GM19193 (cell line): ENCODE measurements around the gene LRRC17.

Experiments used
- POLR2A ChIP-seq: IDR thresholded peaks from 4 replicates; pipeline ENCODE4 v1.6.1; 2011; ENCODE audit not compliant: insufficient read depth, insufficient read length; ENCODE audit errors: extremely low read depth

Gene LRRC17

GRCh38 chr7:102973096-102973802 is 60.4 kb downstream of the LRRC17 start:
- no peak for TF ChIP-seq POLR2A

DNA sequence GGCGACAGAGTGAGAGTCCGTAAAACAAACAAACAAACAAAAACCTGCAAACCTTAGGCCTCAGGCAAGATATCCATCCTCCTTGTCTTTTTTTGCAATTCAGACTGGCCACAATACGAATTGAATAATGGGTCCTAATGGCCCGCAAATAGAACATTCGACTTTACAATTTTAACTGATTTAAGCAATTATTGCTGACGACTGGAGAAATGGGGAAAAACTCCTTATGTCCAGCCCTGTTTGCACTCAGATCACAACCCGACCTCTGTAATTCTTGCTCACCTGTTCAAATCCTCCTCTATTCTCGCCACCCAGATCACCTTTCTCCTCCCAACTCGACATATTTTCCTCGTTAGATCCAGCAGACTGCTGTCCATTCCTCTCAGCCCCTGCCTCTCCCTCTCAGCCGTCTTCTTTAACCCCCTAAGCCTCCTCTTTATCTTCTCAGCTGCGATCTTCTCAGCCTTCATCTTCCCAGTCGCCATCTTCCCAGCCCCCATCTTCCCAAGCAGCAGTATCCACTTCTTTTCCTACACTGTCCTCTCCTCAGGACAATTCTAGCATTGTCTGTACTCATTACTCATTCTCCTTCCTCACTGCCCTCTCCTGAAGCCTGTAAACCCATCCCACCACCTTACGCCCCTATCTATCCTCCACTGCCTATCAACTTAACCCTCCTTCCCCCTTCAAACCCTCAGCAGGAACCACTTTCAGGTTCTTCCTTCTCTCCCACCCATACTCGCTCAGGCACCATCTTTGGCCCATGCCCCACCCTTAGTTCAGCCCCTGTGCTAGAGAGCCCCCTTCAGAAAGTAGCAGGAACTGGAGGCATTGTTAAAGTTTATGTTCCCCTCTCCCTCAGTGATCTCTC is 61.8 kb downstream of the LRRC17 start:
- no peak for TF ChIP-seq POLR2A

GRCh38 chr7:102975854-102976253 is 63.1 kb downstream of the LRRC17 start:
- TF ChIP-seq POLR2A = no peak

GRCh38 chr7:102976493-102976892 is 63.7 kb downstream of the LRRC17 start:
- no peak for TF ChIP-seq POLR2A

DNA sequence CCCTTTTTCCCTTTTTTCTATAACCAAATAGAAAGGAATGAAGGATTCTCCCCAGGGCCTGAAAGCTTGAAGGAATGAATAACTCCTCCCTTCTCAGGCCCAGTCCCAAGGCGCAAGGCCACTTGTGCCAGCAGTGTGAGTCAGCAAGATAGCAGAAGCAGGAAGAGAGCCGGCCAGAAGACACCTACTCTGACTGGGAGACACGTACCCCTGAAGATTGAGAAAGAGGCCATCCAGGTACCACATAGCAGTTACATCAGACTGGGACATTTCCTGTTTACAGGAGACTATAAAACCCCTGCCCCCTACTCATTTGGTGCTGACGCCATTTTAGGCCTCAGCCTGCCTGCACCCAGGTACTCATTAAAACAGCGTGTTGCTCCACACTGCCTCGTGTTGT is 65.5 kb downstream of the LRRC17 start:
- no peak for TF ChIP-seq POLR2A

GRCh38 chr7:102979670-102980069 is 66.9 kb downstream of the LRRC17 start:
- no peak for TF ChIP-seq POLR2A

- no peak for TF ChIP-seq POLR2A
These were observed 68.7 kb downstream of the LRRC17 start for GRCh38 chr7:102981451-102981850.

- no peak for TF ChIP-seq POLR2A
These were observed 69.4 kb downstream of the LRRC17 start for GRCh38 chr7:102982235-102982634.

- no peak for TF ChIP-seq POLR2A
These were observed 70.8 kb downstream of the LRRC17 start for GRCh38 chr7:102983602-102984001.

DNA sequence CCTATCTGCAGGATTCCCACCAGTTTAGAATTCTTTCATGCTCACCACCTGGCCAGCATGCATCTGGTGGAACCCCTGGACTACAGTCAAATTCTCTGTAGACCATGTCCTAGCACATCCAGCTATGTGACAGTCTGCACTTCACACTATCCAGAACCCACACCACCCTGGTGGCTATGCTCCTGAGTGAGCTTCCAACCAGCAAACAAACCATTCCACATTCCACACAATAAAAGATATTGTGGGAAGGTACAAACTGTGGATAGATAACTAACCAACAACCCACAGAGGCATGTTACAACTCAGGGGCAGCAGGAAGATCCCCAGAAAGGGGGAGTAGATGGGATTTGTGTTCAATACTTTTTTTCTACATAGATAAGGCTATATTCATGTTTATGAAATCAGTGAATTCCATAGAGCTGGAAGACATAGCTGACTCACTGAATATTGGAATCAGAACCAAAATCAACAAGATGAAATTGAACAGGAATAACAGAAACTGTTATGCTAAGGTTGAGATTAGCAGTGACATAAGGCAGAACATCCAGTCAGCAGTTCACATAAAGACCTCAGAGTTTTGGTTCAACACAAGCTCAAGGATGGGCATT is 72.5 kb downstream of the LRRC17 start:
- TF ChIP-seq POLR2A = no peak

DNA sequence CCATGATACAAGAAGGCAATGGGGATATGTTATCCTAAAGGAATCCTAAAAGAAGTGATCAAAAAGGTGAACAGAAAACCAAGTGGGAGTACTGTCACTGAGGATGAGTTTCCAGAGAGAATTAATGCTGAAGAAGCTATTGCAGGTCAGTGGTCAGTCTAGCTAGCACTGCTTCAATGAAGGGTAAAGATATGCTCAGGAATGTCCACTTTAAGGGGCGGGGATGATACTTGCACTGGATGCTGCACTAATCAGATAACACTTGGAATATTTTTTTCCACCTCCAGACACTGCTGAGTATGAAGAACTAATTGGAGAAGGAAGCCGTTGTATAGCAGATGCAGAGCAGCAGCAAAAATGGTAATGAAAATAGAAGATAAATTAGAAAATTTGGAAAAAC is 75.3 kb downstream of the LRRC17 start:
- TF ChIP-seq POLR2A = no peak

GRCh38 chr7:102988631-102989560 is 76.1 kb downstream of the LRRC17 start:
- TF ChIP-seq POLR2A = no peak

DNA sequence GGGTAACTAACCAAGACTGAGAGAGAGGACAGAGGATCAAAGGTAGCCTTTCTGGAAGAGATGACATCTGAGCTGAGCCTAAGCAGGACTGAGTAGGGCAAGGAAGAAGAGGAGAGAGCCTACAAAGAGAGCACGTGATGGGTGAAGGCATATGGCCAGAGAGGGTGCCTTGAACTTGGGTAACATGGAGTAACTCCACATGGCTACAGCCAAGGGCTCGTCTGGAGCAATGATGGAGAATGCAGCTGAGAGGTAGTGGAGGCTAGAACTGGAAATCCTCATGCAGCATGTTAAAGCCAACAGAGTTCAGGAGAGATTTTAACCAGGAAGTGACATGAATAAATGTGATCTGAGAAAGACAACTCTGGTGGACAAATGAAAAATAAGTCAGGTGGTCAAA is 77.8 kb downstream of the LRRC17 start:
- TF ChIP-seq POLR2A = no peak

- no peak for TF ChIP-seq POLR2A
These were observed 78.3 kb downstream of the LRRC17 start for GRCh38 chr7:102991077-102991539.
